GM19438 (cell line): ENCODE measurements around the gene GTF2A1L.
"Not testable (repeated sequence)": the region's sequence is repeated elsewhere in the genome, so short reads cannot be mapped to it uniquely, and the experiment has no call there.

ENCODE experiments used
- ATAC-seq: cut with Tn5 transposase; IDR thresholded peaks from one replicate; pipeline ENCODE4 v1.9.1; 2021; ENCODE audit warnings: low read depth; ENCODE audit not compliant: unreplicated experiment

Gene GTF2A1L

GRCh38 chr2:48607307-48608014 lies 10.2 kb upstream of the GTF2A1L start:
- no peak for ATAC-seq

DNA sequence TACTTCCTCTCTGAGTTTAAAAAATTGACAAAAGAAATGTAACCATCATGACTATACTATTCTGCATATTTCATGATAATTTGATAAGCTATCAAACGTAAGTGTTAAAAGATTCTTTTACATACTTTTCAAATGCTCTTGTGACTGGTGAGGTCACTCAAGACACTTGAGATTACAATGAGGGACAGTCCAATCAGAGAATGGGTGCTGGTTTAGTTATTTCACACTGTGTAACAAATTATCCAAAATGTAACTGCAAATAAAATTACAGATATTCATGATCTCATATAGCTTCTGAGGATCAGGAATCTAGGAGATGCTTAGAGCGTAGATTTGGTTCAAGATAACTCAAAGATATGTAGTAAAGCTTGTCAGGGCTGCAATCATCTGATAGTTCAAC lies 4.4 kb upstream of the GTF2A1L start:
- ATAC-seq = no peak

GRCh38 chr2:48614581-48614980 lies 3.1 kb upstream of the GTF2A1L start:
- not testable (repeated sequence) for ATAC-seq

DNA sequence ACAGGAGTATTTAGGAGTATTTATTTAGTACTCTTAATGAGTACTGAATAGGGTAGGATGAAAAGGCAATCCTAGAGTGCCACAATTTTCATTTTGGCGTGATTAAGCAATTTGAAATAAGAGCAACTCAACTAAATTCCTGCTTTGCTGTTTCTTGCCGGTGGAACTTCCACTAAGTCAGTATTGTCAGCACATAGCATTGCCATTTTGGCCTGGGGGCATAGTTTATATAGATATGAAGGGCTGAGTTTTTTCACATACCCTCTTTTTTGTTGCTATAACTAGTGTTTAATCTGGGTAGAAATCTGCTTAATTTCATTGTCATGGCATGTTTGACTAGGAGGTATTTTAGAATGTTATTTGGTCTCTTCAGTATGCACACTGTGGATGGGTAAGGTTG lies 1.9 kb downstream of the GTF2A1L start:
- ATAC-seq = no peak

- no peak for ATAC-seq
Measured at GRCh38 chr2:48620604-48621003, 2.9 kb downstream of the GTF2A1L start.

GRCh38 chr2:48622691-48623090 lies 5.0 kb downstream of the GTF2A1L start:
- not testable (repeated sequence) for ATAC-seq

DNA sequence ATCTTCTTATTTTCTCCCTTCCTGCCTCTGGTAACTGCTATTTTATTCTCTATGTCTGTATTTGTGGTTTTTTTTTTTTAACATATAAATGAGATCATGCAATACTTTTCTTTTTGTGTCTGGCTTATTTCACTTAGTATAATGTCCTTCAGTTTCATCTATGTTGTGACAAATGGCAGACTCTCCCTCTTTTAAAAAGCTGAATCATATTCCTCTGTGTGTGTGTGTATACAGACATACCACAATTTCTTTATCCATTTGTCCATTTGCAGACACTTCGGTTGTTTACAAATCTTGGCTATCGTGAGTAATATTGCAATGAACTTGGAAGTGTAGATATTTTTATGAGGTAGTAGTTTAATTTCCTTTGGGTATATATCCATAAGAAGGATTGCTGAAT lies 7.0 kb downstream of the GTF2A1L start:
- no peak for ATAC-seq

GRCh38 chr2:48626047-48626446 lies 8.4 kb downstream of the GTF2A1L start:
- ATAC-seq = no peak

DNA sequence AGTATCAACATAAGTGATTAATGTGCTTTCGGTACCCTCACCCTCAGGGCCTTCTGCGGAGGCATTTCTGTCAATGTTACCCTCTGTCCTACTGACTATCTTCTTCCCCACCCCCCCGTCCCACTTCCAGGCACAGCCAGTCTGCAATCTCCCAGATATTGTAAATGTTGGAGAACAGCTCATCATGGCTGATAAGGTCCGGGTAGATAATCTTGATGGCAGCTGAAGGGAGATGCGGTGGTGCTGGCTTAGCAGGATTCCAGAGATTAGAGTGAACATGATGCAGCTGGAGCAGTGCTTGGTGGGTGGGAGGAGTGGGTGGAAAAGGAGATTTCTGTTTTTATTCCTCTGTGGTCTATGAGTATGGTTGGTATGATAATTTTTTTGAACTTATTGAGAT lies 15.5 kb downstream of the GTF2A1L start:
- ATAC-seq = no peak

GRCh38 chr2:48635786-48636185 lies 18.1 kb downstream of the GTF2A1L start:
- no peak for ATAC-seq

- ATAC-seq = no peak
Measured at GRCh38 chr2:48638261-48638660, 20.6 kb downstream of the GTF2A1L start.

DNA sequence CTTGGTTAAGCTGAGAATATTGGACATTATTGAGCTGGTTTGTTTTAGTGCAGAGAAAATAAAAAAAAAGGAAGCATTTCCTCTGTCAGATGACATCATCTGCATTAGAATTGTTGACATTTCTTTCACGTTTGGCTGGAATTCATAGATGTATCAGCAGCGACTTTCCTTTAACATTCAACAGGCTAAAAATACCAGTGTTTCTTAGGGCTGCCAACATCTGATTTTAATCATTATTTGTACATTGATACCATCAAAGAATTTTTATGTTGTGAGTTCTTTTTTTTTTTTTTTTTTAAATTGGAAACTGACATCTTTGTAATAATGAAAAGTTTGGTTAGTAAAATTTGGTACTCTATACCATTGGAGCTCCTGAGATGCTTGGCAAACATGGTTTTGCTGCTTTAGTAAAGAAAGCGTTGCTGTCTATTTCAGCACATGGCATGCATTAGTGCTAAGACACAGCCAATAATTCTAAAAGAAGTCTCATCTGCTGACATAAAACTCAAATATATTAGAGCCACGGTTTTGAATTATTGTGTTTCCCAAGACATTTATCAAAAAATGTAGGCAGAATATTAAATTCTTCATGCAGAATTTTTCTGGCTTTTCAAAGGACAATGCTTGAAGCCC lies 33.6 kb downstream of the GTF2A1L start:
- no peak for ATAC-seq

DNA sequence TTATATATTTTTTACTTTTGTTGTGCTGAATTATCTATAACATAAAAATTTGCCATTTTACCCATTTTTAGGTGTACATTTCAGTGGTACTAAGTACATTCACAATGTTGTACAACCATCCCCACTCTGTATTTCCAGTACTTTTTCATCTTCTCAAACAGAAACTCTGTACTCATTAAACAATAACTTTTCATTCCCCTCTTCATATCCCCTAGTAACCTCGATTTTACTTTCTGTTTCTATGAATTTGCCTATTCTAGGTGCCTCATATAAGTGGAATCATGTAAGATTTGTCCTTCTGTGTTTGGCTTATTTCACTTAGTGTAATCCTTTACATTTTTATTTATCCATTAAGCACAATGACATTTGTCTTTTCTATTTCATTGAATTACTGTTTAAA lies 51.3 kb downstream of the GTF2A1L start:
- peak; percentile 88 for ATAC-seq

GRCh38 chr2:48673581-48673980 lies 55.9 kb downstream of the GTF2A1L start:
- ATAC-seq = no peak

DNA sequence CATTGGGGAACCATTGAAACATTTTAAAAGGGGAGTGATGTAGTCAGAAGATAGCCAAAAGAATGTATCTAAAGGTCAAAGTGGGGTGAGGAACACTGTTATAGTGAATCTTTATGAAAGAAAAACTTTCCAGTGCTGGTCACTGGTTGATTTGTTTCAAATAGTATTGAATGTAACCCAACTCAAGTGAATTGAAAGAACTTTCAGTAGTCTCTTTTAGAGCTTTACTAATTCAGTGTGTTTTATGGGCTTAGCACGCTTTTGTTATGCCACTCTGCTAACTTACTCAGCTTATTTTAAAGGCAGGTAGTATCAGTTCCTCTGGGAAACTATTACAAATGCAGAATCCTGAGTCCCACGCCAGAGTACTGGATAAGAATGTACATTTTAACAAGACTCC lies 57.3 kb downstream of the GTF2A1L start:
- ATAC-seq = no peak

DNA sequence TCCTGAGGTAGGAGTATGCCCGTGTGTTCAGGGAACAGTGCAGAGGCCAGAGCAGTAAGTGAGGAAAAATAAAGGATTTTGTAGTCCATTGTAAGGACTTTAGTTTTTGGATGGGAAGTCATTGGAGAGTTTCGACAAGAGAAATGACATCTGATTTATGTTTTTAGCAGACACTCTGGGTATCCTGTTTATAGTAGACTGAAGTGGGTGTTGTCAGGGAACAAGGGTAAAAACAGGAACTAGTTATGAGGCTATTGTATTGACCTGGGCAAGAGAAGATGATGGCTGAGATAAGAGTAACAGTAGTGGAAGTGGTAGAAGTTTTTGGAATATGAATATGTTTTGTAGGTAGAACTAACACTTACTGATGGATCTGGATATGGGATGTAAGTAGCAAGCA lies 59.8 kb downstream of the GTF2A1L start:
- no peak for ATAC-seq

GRCh38 chr2:48685126-48685525 lies 67.5 kb downstream of the GTF2A1L start:
- no peak for ATAC-seq

- ATAC-seq = no peak
Measured at GRCh38 chr2:48691935-48692691, 74.5 kb downstream of the GTF2A1L start.

- ATAC-seq = no peak
Measured at GRCh38 chr2:48693066-48693465, 75.4 kb downstream of the GTF2A1L start.

DNA sequence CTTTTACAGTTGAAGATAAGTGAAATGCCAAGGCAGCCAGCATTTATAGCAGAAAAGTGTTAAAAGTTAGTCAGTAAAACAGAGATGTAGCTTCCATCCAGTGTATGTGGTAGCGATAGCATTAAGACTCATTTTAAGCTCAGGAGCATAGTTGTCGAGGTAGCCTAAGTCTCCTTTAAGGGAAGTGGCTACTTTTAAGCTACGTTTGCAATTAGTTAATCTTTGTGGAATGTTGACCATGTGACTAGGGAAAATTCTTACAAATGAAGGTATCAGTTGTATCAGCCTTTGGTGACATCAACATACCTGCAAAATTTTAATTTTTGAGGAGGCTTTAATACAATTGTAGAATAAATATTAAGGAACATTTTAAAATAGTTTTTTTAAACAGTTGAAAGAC lies 76.0 kb downstream of the GTF2A1L start:
- no peak for ATAC-seq

DNA sequence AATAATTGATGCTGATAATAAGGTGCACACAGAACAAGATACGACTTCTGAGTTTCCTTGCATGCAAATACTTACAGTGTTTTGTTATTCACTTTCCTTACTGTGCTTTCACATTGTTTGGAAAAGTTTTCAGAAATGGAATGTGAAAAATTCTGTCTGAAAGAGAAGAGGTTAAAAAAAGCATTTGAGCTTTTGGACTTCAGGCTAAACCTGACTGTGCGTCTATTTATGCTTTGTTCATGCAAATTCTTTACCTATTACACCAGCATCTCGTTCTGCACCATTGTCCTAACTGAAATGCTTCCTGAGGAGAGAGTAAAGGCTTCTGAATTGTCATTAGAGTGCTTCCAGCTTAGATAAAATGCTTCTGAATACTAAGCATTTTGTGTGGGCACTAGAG lies 76.5 kb downstream of the GTF2A1L start:
- ATAC-seq = no peak

DNA sequence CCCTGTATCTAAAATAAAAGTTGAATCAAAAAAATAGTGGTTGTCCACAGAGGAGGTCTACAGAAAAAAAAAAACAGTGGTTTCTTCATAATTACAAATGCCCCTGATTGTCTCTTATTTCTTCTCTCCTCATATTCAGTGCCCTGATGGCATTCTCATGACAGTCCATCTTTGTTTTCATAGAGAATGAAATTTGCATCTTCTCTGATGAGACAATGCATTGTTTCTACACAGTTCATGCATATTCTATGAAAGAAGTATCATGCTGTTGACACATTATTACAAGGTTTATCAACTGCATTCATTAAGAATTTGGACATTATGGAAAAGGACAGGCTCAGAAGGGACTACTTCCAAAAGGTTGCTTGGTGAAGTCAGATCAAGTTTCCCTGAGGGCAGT lies 78.3 kb downstream of the GTF2A1L start:
- ATAC-seq = no peak
